Testis (tissue), 2 donors: ENCODE results near the gene NAALADL1.

Experiments
- CTCF ChIP-seq, 3 experiments: fragments of 450-650 bp in 2 of 3; fragments of 200-600 bp in 1 of 3; sonication (generic) in 1 of 3; IDR thresholded peaks; one replicate each; pipeline ENCODE4 v1.5.1; 2016 to 2019; ENCODE audit warnings: antibody characterized with exemption in 3 of 3, mild to moderate bottlenecking in 2 of 3, moderate library complexity in 1 of 3
- POLR2A ChIP-seq: fragments of 450-650 bp; IDR thresholded peaks from one replicate; pipeline ENCODE4 v1.6.1; 2017; ENCODE audit warnings: antibody characterized with exemption, mild to moderate bottlenecking, moderate library complexity

- TF ChIP-seq POLR2A: no peak
- TF ChIP-seq CTCF (IDR thresholded peaks at IDR 0.05): no peak
Measured at GRCh38 chr11:65045728-65046127, 12.6 kb downstream of the NAALADL1 start.
